Right renal pelvis (tissue), 4 donors: Measurements from ENCODE around the gene FBXL22. TPM values are rescaled to one million over a fixed set of nuclear protein-coding genes. Genes with fewer than 3 reads are reported as not detected.

Experiments
- DNase-seq, 4 donors: peaks; one replicate each; pipeline ENCODE4 v3.0.0-alpha.2; 2013; ENCODE audit warnings: low read depth in 4 of 4, low spot score in 3 of 4, missing footprints in 1 of 4
- polyA plus RNA-seq, 4 donors: library from polyadenylated mRNA; unstranded; fragments of 120-200 nt; gene quantifications; one replicate each; pipeline ENCODE4 v1.2.1, GENCODE V29; 2013; ENCODE audit not compliant: insufficient read length in 4 of 4

Gene FBXL22
- polyA plus RNA-seq, 4 donors = 1.7 to 2.1 (median 1.8) TPM

- DNase-seq = no peak
Observed at GRCh38 chr15:63593705-63594671, 3.2 kb upstream of the FBXL22 start.

GRCh38 chr15:63595065-63595464 is 2.1 kb upstream of the FBXL22 start:
- no peak for DNase-seq

- DNase-seq = no peak
Observed at GRCh38 chr15:63595688-63596087, 1.5 kb upstream of the FBXL22 start.

- DNase-seq = no peak
Observed at GRCh38 chr15:63596676-63597037, 530 bp upstream of the FBXL22 start.

- DNase-seq = no peak
Observed at GRCh38 chr15:63597821-63598220, 634 bp downstream of the FBXL22 start.

GRCh38 chr15:63598473-63599400 is 1.6 kb downstream of the FBXL22 start:
- no peak for DNase-seq

GRCh38 chr15:63599401-63600000 is 2.3 kb downstream of the FBXL22 start:
- DNase-seq = no peak

- DNase-seq = no peak
Observed at GRCh38 chr15:63600001-63600615, 2.9 kb downstream of the FBXL22 start.

- DNase-seq = peak; percentile 76 to 80 (median 76)
Observed at GRCh38 chr15:63600616-63601025, 3.4 kb downstream of the FBXL22 start.

- DNase-seq = no peak
Observed at GRCh38 chr15:63601026-63601703, 4.0 kb downstream of the FBXL22 start.

- no peak for DNase-seq
Observed at GRCh38 chr15:63601704-63602185, 4.6 kb downstream of the FBXL22 start.

GRCh38 chr15:63602595-63602994 is 5.4 kb downstream of the FBXL22 start:
- DNase-seq = no peak

GRCh38 chr15:63603516-63603915 is 6.3 kb downstream of the FBXL22 start:
- DNase-seq = no peak

GRCh38 chr15:63604281-63604680 is 7.1 kb downstream of the FBXL22 start:
- no peak for DNase-seq

- no peak for DNase-seq
Observed at GRCh38 chr15:63605036-63605435, 7.8 kb downstream of the FBXL22 start.

GRCh38 chr15:63605816-63606215 is 8.6 kb downstream of the FBXL22 start:
- no peak for DNase-seq

- DNase-seq = no peak
Observed at GRCh38 chr15:63606308-63606707, 9.1 kb downstream of the FBXL22 start.

- no peak for DNase-seq
Observed at GRCh38 chr15:63608989-63609388, 11.8 kb downstream of the FBXL22 start.

- no peak for DNase-seq
Observed at GRCh38 chr15:63609448-63609847, 12.3 kb downstream of the FBXL22 start.
